ENCODE measurements around the gene TLK2. TPM values are rescaled to one million over a fixed set of nuclear protein-coding genes. Genes with fewer than 3 reads are reported as not detected.

The TLK2 gene
- total and polyA plus RNA-seq, 2 experiments from 2014 or later, result 19.6 to 56.1 TPM

- no peak for DNase-seq (ENCODE audit: low spot score)
- H3K27ac Mint-ChIP-seq, result no peak overlapping the region
- no peaks in the 10 kb centered on the region for H3K27me3 ChIP-seq (ENCODE audit: insufficient read depth)
- peaks cover 36% of the 10 kb centered on the region for H3K36me3 Mint-ChIP-seq (ENCODE audit: low read depth)
- no peaks in the 10 kb centered on the region for H3K4me1 ChIP-seq (ENCODE audit: insufficient read depth)
- H4K20me1 ChIP-seq (replicated peaks; ENCODE audit: insufficient read depth), result 0 out of 2 replicates have a peak, but pooled peaks cover 5% of the 10 kb centered on the region
- H3F3A ChIP-seq (replicated peaks; ENCODE audit: low read depth), result no peaks in the 10 kb centered on the region
- H3K4me1 Mint-ChIP-seq, result no peaks in the 10 kb centered on the region
- no peak overlapping the region for H3K27ac ChIP-seq (ENCODE audit: low read depth)
- TF ChIP-seq POLR2AphosphoS5 (IDR thresholded peaks at IDR 0.05; ENCODE audit: low read depth) (no peak), STAT1 (IDR thresholded peaks at IDR 0.05; ENCODE audit: unreplicated experiment) (no peak), EZH2 (IDR thresholded peaks at IDR 0.05; ENCODE audit: low read depth, unreplicated experiment) (no peak), CTCF (conservative IDR thresholded peaks at IDR 0.05; ENCODE audit: low read depth in 2 of 2) (no peak), ZNF331 (CRISPR knock-in tag; IDR thresholded peaks at IDR 0.05; ENCODE audit: low read depth) (no peak)
- no peaks in the 10 kb centered on the region for H3K9me2 ChIP-seq (ENCODE audit: insufficient read depth)
- H3K36me3 ChIP-seq (ENCODE audit: insufficient read depth), result peaks cover 13% of the 10 kb centered on the region; the same call in 1 of the 2 replicates
- no peak for ATAC-seq
- peaks cover 15% of the 10 kb centered on the region for H3K79me2 ChIP-seq (replicated peaks; ENCODE audit: insufficient read depth)
- no peak overlapping the region for H3K4me3 ChIP-seq
- H3K4me2 ChIP-seq, result no peak overlapping the region
- H3K4me3 Mint-ChIP-seq, result no peak overlapping the region
- H3K9me3 Mint-ChIP-seq, result no peaks in the 10 kb centered on the region
- H2AFZ ChIP-seq, result no peak overlapping the region
- H3K27me3 Mint-ChIP-seq (ENCODE audit: insufficient read depth, low read depth, poor library complexity), result no peaks in the 10 kb centered on the region
Measured at GRCh38 chr17:62572488-62572887, 93.9 kb downstream of the TLK2 start.

GRCh38 chr17:62572888-62573401 lies 94.3 kb downstream of the TLK2 start:
- no peaks in the 10 kb centered on the region for H3K27me3 ChIP-seq (ENCODE audit: insufficient read depth)
- H3K27ac Mint-ChIP-seq, result no peak overlapping the region
- no peaks in the 10 kb centered on the region for H3K9me3 Mint-ChIP-seq
- H3K9me2 ChIP-seq (ENCODE audit: insufficient read depth), result no peaks in the 10 kb centered on the region
- H3F3A ChIP-seq (replicated peaks; ENCODE audit: low read depth), result no peaks in the 10 kb centered on the region
- H3K4me3 ChIP-seq, result no peak overlapping the region
- H3K36me3 Mint-ChIP-seq (ENCODE audit: low read depth), result peaks cover 39% of the 10 kb centered on the region
- peaks cover 15% of the 10 kb centered on the region for H3K79me2 ChIP-seq (replicated peaks; ENCODE audit: insufficient read depth)
- H3K4me2 ChIP-seq, result no peak overlapping the region
- no peak overlapping the region for H3K27ac ChIP-seq (ENCODE audit: low read depth)
- H3K36me3 ChIP-seq (ENCODE audit: insufficient read depth), result peaks cover 13% of the 10 kb centered on the region; the same call in 1 of the 2 replicates
- H2AFZ ChIP-seq, result no peak overlapping the region
- H3K4me1 ChIP-seq (ENCODE audit: insufficient read depth), result peaks cover 2% of the 10 kb centered on the region; the same call in 1 of the 2 replicates
- H3K4me3 Mint-ChIP-seq, result no peak overlapping the region
- H3K27me3 Mint-ChIP-seq (ENCODE audit: insufficient read depth, low read depth, poor library complexity), result no peaks in the 10 kb centered on the region
- H3K4me1 Mint-ChIP-seq, result no peaks in the 10 kb centered on the region
- 0 out of 2 replicates have a peak, but pooled peaks cover 5% of the 10 kb centered on the region for H4K20me1 ChIP-seq (replicated peaks; ENCODE audit: insufficient read depth)
- ATAC-seq (no peak), DNase-seq (ENCODE audit: low spot score) (no peak)
- TF ChIP-seq STAT1 (IDR thresholded peaks at IDR 0.05; ENCODE audit: unreplicated experiment) (no peak), POLR2AphosphoS5 (IDR thresholded peaks at IDR 0.05; ENCODE audit: low read depth) (no peak), ZNF462 (CRISPR knock-in tag; IDR thresholded peaks at IDR 0.05) (no peak), ETS1 (IDR thresholded peaks at IDR 0.05) (no peak), NANOG (IDR thresholded peaks at IDR 0.05; ENCODE audit: borderline replicate concordance) (no peak), ZNF114 (CRISPR knock-in tag; IDR thresholded peaks at IDR 0.05) (no peak), CREB1 (CRISPR knock-in tag; IDR thresholded peaks at IDR 0.05; ENCODE audit: low read depth) (no peak), CTCF (conservative IDR thresholded peaks at IDR 0.05; ENCODE audit: low read depth in 2 of 2) (no peak), ZNF331 (CRISPR knock-in tag; IDR thresholded peaks at IDR 0.05; ENCODE audit: low read depth) (no peak)
